ENCODE data around the gene ERG28. TPM values are rescaled to one million over a fixed set of nuclear protein-coding genes. Genes with fewer than 3 reads are reported as not detected.

Gene ERG28
- polyA plus RNA-seq, 1 donor: 10.4 TPM

DNA sequence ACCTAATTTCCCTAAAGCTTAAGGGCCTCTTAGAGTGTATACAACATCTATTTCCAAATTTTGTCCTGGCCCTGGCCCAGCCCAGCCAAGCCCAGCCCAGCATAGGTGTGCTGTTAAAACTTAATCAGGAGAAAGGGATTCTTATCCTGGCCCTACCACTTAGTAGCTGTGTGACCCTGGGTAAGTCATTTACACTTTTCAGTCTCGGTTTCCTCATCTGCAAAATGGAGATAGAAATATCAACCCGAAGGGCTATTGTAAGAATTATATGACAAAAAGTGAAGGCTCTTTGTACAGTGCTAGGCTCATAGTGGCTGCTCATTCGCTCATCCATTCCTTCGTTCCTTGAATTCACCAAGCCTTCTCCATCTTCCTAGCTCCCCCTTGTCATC is 442 bp downstream of the ERG28 start:
- DNase-seq (ENCODE audit: low read depth): no peak

DNA sequence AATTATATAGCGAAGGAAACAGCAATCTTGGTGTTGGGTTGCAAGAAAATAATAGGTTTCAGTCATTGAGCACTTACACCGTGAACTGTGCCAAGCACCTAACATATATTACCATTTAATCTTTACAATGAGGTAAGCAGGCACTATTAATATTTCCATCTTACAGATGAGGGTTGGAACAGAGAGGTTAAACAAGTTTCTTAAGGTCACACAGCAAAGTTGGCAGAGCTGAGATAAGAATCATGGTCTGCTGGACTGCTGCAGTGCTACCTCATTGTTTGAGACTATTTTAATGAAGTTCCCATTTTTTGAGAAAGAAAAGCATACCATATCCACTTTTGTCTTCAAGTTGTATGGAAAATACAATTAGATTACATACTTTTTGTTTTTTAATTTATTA is 1.7 kb downstream of the ERG28 start:
- no peak for DNase-seq (ENCODE audit: low read depth)

DNA sequence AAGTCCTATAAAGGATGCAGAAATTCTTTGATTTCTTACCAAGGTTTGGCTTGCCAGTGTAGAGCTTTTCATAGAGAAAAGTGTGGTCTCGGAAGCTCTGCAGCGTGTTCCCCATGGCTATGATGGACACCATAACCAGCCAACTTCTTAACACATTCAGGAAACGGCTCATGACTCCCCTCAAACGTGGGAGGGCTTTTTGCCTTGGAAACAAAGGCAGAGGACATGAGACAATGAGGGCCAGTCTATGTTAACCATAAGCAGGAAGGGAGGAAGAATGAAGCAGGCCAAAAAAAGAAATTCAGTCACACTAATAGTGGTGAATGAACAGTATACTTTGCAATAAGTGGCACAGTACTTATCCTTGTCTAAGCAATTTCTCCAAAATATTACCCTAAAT is 3.3 kb downstream of the ERG28 start:
- no peak for DNase-seq (ENCODE audit: low read depth)

DNA sequence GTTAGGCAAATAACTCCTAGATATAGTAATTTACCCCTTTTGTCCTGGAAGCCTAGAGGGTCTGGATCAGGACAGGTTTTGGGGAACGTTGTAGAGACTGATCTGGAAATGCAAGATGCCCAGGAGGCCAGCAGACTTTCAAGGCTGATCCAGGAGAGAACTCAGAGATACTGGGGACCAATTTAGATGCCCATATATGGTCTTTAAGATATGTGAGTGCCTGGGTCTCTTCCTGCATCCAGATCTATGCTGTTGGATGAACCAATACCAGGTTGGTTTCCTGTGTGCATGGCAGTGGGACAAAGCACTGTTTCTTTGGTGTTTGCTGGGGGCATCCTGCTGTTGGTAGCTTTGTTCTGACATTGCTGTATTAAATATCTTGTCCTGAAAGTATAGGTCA is 5.4 kb downstream of the ERG28 start:
- DNase-seq (ENCODE audit: low read depth): no peak

DNA sequence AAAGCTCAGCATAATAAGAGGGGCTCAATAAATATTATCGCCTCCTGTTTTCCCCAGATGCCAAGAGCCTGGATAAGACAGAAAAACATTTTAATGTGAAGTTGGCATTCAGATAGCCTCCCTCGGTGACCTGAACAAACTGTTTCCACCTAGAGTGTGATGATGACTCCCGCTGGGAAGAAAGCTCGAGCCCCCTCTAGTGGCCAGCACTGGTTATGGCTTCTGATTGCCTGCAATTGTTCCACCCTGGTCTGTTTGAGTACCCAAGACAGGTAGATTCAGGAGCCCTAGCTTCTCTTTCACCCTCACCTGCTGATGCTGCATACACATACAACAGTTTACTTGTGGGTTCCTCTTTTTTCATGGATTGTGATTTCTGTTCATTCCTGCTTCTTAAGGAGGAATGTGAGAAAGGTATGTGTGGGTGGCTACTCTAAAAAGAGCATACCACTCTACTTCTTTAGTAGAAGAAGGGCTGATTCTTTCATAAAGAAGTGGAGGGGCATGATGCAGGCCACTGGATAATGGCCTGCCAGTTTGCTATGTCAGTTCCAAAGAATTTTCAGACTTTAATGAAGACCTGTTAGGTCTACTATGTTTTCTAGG is 6.4 kb downstream of the ERG28 start:
- peak; percentile 41 for DNase-seq (ENCODE audit: low read depth)

DNA sequence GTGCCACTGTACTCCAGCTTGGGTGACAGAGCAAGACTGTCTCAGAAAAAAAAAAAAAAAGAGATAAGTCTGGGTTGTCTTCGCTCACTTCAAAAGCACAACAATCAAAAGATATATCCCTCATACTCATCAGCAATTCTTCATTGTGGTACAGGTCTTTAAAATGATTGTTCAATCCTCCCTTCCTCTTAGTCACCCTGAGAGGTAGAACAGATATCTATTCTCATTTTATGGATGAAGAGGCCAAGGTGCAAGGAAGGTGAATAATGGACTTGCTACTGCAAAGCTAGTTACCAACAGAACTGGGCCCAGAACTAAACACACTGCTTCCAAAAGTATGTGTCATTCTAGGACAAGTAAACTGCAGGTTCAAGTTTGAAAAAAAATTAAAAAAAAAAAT is 7.1 kb downstream of the ERG28 start:
- DNase-seq (ENCODE audit: low read depth): no peak

DNA sequence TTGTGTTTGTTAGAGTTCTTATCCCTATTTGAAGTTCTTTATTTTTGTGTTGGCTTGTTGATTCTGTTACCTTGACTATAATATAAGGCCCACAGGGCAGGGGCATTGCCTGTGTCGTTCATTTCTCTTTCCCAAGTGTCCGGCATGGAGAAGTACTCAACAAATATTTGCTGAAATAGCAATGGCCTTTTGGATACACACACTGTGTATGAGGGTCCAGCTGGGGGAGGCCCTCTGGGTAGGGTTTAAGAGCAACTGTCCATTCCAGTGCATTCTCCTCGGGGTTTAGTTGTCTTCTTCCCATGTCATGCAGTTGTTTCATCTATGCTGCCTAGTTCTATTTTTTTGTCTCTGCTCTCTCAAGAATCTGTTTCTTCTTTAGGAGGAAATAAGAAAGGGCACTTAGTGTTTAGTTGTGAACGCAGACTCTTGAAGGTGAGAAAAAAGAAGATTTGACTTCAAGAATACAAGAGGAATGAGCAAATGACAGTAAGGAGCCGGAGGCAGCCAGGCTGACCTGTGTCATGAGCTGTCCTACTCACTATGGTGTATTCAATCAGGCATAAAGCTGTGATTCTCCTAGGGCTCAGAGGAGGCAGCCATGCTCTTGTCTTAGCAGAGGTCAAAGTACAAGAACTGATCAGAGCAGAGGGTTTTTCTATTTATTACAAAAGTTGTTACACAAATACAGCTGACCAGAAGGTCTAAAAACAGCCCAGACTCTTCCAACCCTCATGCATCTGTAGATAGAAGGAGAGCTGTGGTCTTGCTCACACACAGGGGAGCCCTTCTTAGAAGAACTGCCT is 10.2 kb downstream of the ERG28 start:
- DNase-seq (ENCODE audit: low read depth): no peak

DNA sequence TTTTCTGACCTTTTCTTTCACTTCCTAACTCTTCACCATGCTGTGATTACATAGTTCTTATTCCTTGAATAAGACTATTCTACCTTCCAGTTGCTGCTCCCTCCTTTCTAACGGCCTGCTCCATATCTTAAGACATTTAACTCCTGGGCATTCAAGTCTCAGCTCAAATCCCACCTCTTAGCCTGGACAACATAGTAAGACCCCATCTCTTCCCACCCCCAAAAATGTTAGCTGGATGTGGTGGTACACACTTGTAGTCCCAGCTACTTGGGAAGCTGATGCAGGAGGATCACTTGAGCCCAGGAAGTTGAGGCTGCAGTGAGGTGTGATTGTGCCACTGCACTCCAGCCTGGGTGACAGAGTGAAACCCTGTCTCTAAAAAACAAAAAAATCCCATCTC is 10.9 kb downstream of the ERG28 start:
- DNase-seq (ENCODE audit: low read depth): no peak

DNA sequence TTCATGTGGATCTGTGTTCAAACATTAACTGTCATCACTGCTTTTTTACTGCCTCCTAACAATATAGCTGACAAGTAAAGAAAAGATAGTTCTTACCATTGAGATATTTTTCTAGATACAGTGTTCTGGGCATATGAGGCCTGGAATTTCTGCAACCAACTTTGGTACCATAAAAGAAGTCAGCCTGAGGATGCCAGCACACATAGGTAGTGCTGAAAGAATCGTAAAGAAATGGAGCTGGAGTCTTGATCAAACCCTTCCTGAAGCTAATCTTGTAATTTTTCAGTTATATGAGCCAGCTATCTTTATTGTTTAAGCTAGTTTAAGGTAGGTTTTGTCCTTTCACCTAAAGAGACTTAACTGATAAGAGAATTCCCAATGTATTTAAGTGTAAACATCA is 11.3 kb downstream of the ERG28 start:
- DNase-seq (ENCODE audit: low read depth): no peak

DNA sequence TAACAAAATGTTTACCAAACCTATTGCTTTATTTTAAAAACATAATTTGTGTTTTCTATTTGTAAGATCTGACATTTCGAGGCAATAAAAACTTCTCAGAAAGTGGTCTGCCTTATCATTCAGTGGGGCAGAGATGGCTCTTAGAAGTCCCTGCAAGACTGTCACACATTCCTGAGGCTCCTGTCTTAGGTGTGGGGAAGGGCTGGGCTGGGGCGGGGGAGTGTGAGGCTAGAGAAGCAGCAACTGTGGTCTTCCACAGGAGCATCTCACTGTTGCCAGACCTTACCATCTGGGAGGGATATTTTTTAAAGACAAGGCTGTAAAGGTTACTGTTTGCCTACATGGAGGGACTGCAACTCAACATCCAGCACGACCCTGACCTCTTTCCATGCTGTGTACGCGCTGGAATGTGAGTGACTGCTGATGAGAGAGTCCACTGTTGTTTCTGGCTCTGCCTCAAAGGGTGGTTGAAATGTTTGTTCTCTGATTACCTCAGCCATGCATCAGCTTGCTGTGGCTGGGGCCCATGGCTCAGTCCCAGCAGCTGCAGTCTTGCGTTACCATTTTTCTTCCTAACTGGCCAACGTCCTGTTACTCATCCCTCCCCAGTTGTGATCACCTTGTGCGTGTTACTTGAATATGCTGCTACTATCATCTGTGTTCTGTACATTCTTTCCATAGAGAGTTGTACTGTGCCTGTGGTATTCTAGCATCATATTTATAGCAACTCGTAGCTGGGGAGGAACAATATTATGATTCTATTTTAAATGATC is 12.4 kb downstream of the ERG28 start:
- no peak for DNase-seq (ENCODE audit: low read depth)

DNA sequence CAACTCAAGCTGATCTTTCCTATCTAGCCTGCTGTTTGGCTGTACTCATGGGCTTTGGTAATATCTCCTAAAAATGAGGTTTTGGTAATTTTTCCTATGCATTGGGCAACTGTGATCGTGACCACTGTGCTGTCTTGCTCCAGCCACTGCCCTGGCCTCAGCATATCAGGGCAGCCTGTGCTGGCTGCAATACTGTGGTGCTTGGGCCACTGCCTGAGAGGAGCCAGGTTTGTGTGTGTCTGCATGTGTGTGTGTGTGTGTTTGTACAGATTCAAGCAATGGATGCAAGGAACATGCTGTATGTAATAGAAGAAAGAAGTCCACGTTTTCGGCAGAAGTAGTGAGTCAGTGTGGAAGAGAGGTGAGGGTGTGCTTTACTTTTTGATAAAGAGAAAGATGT is 13.0 kb downstream of the ERG28 start:
- DNase-seq (ENCODE audit: low read depth): no peak

DNA sequence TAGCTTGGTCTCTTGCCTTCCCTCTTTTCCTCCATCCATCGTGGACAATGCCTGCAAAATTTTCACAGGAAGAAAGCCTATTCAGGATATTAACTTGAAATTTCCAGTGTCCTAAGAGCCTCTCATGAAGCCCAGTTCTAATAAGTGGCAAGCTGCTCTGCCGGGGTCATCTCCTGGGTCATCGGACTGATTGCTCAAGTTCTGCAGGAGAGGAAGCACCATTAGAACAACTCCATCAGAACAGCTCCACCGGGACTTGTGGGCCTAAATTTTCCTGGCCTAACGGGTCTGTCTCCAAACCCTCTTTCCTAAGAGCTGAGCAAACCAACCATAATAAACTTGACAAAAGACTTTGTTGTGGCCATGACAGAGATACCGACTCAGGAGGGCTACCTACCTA is 13.9 kb downstream of the ERG28 start:
- no peak for DNase-seq (ENCODE audit: low read depth)

DNA sequence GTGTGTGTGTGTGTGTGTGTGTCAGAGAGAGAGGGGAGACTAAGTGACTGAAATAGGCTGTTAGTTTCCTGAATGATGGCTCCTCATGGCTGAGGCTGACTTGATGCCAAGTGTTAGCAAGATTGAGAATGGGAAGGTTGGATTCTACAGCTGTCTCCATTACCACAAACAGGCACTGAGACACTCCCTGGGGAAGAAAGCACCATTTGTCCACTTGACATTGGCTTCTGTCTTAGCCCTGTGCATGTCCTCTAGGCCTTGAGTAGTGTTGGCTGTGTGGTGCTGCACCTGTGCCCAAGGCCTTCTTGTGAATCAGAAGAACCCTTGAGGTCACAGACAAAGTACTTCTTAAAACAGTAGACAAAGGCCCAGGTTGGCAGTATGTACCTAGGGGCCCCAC is 15.6 kb downstream of the ERG28 start:
- no peak for DNase-seq (ENCODE audit: low read depth)

DNA sequence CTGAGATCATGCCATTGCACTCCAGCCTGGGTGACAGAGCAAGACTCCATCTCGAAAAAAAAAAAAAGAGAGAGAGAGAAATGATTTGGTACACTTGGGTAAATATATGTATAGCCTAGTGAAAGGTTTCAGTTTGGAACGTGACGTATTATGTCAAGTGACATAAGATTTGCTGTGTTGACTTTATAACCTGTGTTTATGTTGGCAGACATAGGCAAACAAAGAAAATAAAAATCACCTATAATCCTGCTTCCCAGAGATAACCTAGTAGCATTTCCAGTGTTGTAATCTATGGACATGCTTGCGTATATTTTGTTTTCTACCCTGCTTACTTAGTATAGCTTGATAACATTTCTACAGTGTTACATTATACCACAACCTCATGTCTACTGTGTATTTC is 16.7 kb downstream of the ERG28 start:
- no peak for DNase-seq (ENCODE audit: low read depth)

DNA sequence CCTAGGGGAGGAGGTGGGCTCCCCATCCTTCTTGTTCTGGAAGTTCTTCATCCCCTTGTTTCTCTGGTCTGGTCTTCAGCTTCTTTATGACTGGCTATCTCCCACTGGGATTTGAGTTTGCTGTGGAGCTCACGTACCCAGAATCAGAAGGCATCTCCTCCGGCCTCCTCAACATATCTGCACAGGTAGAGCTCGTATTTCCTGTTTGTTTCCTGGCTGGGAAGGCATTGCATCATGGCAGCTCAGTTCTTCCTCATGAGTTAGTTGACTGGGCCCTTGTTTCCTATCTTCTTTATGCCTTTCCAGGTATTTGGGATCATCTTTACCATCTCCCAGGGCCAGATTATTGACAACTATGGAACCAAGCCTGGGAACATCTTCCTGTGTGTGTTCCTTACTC is 19.8 kb downstream of the ERG28 start:
- DNase-seq (ENCODE audit: low read depth): no peak

DNA sequence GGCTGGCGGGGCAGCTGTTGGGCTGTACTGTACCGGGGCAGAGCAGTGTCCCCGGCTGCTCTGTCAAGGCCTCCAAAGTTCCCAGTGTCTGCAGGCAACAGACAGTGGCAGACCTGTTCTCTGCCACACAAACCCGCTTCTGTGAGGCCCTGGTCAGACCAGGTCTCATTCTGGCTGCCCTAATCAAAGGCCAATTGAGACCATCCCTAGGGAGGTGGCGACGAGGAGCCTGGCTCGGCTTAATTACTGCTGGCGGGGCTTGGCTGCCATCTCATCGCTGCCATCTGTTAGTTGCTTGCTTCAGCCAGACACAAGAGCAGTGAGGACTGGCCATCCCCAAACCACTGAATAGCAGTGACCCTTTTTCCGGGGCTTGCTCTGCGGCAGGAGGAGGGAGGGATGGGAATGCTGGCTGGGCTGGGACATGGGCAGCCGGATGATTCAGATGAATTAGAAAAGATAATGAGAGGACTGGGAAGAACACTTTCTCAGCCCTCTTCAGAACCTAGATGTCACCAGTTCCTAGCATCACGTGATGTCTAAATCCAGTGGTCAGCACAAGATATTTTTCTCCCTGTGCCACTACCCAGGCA is 24.5 kb downstream of the ERG28 start:
- DNase-seq (ENCODE audit: low read depth): no peak

DNA sequence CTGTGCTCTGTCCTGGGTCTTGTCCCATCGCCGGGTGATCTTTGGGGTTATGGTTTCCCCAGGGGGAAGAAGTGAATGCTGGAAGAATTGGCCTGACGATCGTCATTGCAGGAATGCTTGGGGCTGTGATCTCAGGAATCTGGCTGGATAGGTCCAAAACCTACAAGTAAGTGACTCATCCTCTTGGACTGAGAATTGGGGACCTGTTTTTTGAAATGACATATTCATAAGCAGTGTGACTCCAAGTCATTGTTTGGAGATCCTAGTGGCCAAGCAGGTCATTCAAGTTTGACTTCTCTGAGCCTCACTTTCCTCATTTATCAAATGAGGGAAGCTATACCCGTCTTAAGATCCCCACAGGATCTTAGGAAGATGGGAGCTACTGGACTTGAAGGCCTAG is 25.8 kb downstream of the ERG28 start:
- DNase-seq (ENCODE audit: low read depth): no peak

DNA sequence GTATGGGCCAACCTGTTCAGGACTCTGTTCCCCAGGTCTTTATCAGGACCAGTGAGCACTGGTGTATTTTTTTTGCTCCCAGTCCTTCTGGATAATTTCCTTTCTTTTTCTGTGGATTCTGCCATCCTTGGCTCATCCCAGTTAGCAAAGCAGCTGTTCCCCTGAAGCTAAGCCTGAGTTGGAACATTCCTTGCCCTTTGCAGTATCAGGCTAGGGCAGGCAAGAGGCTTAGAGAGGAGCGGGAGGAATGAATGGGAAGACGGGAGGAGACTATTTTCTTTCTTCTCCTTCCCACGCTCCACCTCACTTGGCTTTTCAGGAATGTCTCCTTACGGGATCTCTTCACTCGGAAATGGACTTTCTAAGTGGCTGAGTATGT is 29.2 kb downstream of the ERG28 start:
- no peak for DNase-seq (ENCODE audit: low read depth)

DNA sequence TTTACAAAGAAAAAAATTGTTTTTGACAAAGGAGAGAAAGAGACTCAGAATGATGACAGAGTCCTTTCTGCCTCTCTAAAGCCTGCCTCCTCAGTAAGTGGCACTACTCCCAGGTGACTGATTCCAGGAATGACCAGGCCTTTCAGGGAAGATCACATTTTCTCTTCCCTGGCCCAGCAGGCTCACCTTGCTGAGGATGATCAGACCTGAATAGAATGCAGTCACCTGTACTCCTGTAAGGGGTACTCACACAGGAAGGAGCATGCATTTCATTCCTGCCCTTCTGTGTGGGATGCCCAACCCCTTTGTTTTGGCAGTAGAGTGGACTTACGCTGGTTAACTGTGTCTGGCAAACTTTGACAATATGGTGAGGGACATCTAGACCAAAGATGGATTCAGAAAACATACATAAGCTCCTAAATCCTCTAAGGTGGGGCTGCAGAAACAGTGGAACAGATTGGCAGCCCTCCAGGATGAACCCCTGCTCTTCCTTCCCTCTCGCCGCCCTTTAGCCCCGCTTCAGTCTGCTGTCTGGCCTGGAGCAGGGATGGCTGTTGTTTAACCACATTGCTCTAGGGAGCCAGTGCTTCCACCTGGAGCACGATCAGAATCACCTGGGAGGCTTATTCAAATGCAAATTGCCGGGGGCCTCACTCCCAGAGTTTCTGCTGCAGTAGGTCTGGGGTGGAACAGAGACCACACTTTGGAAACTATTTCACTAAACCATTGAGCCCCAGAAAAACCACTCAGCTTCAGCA is 29.8 kb downstream of the ERG28 start:
- DNase-seq (ENCODE audit: low read depth): no peak

DNA sequence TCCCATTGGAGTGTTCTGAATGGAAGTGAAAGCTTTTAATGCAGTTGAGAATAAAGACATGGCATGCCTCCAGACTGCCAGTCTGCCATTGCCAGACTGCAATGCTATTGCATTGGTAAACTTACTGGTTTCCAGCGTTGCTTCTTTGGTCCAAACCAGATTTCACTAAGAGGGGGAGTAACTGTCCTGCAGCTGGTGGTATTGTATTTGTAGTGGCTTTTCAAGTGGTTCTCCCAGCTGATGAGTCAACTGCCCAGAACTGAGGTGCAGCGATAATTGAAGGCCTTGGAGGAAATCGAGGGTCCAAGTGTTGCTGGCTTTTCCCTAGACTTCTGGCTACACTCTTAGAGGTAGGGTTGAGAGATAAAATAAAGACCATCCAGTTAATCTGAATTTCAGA is 31.9 kb downstream of the ERG28 start:
- DNase-seq (ENCODE audit: low read depth): no peak

DNA sequence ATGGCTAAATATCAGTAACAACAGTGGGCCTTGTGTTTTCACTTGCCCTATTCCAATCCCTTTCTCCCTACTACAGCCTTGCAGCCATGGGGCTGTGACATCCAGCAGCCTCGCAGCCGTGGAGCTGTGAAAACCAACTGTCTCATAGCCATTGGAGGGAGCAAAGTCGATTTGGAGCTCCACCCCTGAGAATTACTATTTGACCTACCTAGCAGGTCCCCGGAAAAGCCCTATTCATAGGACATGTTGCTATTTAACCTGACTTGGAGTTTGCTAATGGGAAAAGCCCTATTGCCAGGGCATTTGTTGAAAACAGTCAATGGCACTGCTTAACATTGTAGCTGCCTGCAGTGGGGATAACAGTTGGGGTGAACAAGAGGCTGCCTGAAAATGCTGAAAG is 33.3 kb downstream of the ERG28 start:
- no peak for DNase-seq (ENCODE audit: low read depth)

DNA sequence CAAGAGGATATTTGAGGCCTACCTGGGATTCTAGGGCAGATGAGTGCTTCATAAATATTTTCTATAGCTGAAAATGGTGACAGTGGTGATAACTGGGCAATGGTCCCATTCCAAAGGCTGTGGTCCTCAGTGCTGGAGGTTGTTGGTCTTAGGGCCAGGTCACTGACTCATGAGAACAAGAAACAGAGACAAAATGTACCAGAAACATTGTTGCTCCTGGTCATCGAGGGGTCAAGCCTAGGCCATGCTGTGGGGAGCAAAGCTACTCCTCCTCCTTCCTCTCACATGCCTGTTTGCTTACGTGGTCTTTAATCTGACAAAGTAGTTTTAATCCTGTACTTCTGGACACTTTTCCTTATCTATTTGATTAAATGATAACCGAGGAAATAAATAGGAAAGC is 33.8 kb downstream of the ERG28 start:
- DNase-seq (ENCODE audit: low read depth): no peak
